GM19438 (cell line): ENCODE data around the gene TIMMDC1.
A peak's percentile ranks its signal among the peaks of the same experiment; 100 is the strongest.
"Not testable (repeated sequence)": the region's sequence is repeated elsewhere in the genome, so short reads cannot be mapped to it uniquely, and the experiment has no call there.

Experiments
- ATAC-seq: cut with Tn5 transposase; IDR thresholded peaks from one replicate; pipeline ENCODE4 v1.9.1; 2021; ENCODE audit warnings: low read depth; ENCODE audit not compliant: unreplicated experiment

Gene TIMMDC1

GRCh38 chr3:119508172-119508845 lies 10.0 kb downstream of the TIMMDC1 start:
- ATAC-seq, result no peak

- ATAC-seq, result no peak
Observed at GRCh38 chr3:119510690-119511089, 12.3 kb downstream of the TIMMDC1 start.

GRCh38 chr3:119514637-119515036 lies 16.3 kb downstream of the TIMMDC1 start:
- ATAC-seq, result no peak

- ATAC-seq, result no peak
Observed at GRCh38 chr3:119517112-119517511, 18.8 kb downstream of the TIMMDC1 start.

- ATAC-seq, result no peak
Observed at GRCh38 chr3:119518026-119518425, 19.7 kb downstream of the TIMMDC1 start.

- no peak for ATAC-seq
Observed at GRCh38 chr3:119524931-119525662, 26.8 kb downstream of the TIMMDC1 start.

GRCh38 chr3:119527714-119528113 lies 29.4 kb downstream of the TIMMDC1 start:
- no peak for ATAC-seq

- no peak for ATAC-seq
Observed at GRCh38 chr3:119529883-119530282, 31.5 kb downstream of the TIMMDC1 start.

- no peak for ATAC-seq
Observed at GRCh38 chr3:119530456-119530855, 32.1 kb downstream of the TIMMDC1 start.

GRCh38 chr3:119531151-119531550 lies 32.8 kb downstream of the TIMMDC1 start:
- ATAC-seq, result no peak

- no peak for ATAC-seq
Observed at GRCh38 chr3:119534296-119534695, 35.9 kb downstream of the TIMMDC1 start.

- no peak for ATAC-seq
Observed at GRCh38 chr3:119536757-119537156, 38.4 kb downstream of the TIMMDC1 start.

GRCh38 chr3:119538772-119539171 lies 40.4 kb downstream of the TIMMDC1 start:
- ATAC-seq, result no peak

GRCh38 chr3:119541547-119541946 lies 43.2 kb downstream of the TIMMDC1 start:
- ATAC-seq, result no peak

GRCh38 chr3:119542168-119542767 lies 43.9 kb downstream of the TIMMDC1 start:
- peak; percentile 59 for ATAC-seq

GRCh38 chr3:119543147-119543546 lies 44.8 kb downstream of the TIMMDC1 start:
- ATAC-seq, result no peak

GRCh38 chr3:119547227-119547626 lies 48.9 kb downstream of the TIMMDC1 start:
- ATAC-seq, result no peak

- ATAC-seq, result no peak
Observed at GRCh38 chr3:119548341-119548740, 50.0 kb downstream of the TIMMDC1 start.

GRCh38 chr3:119550192-119550910 lies 52.0 kb downstream of the TIMMDC1 start:
- no peak for ATAC-seq

- no peak for ATAC-seq
Observed at GRCh38 chr3:119551598-119551997, 53.3 kb downstream of the TIMMDC1 start.

- not testable (repeated sequence) for ATAC-seq
Observed at GRCh38 chr3:119552928-119553327, 54.6 kb downstream of the TIMMDC1 start.
